Measurements from ENCODE around the gene LANCL2. TPM values are rescaled to one million over a fixed set of nuclear protein-coding genes. Genes with fewer than 3 reads are reported as not detected.
"Not testable (repeated sequence)": the region's sequence is repeated elsewhere in the genome, so short reads cannot be mapped to it uniquely, and the experiment has no call there.

The LANCL2 gene
- total and polyA plus RNA-seq, 7 donors, result 5.9 to 9.6 (median 8.3) TPM

GRCh38 chr7:55345292-55345691, 19.8 kb upstream of the LANCL2 start:
- Histone ChIP-seq H3K27ac (no peak overlapping the region), H3K4me1 (no peaks in the 10 kb centered on the region), H3K4me3 (no peak overlapping the region), H3K27me3 (peaks cover 0 to 5% (median 4%) of the 10 kb centered on the region in 3 donors), H3K36me3 (no peaks in the 10 kb centered on the region), H3K9me3 (no peaks in the 10 kb centered on the region)
- no peak for TF ChIP-seq POLR2A (IDR thresholded peaks at IDR 0.05)
- no peak for TF ChIP-seq EP300 (IDR thresholded peaks at IDR 0.05)
- no peak for TF ChIP-seq CTCF (IDR thresholded peaks at IDR 0.05)
- no peak for TF ChIP-seq POLR2AphosphoS5 (IDR thresholded peaks at IDR 0.05)
- no peak for DNase-seq
- intact Hi-C loops (cut with DNase I), result no loop called here
- WGBS, 2 donors, result 78 to 86% methylated on average over 22 of the region's 22 CpGs

- 68 to 73% methylated on average over 4 of the region's 4 CpGs for WGBS, 2 donors
- no peak for DNase-seq
- H3K27ac ChIP-seq, result no peak overlapping the region
- no peaks in the 10 kb centered on the region for H3K36me3 ChIP-seq
- H3K4me1 ChIP-seq, result no peaks in the 10 kb centered on the region
- H3K4me3 ChIP-seq, result no peak overlapping the region
- TF ChIP-seq POLR2AphosphoS5 (IDR thresholded peaks at IDR 0.05) (no peak), CTCF (IDR thresholded peaks at IDR 0.05) (no peak), POLR2A (IDR thresholded peaks at IDR 0.05) (no peak), EP300 (IDR thresholded peaks at IDR 0.05) (no peak)
- H3K9me3 ChIP-seq, result no peaks in the 10 kb centered on the region
- peaks cover 0 to 5% (median 4%) of the 10 kb centered on the region in 3 donors for H3K27me3 ChIP-seq
- intact Hi-C loops (cut with DNase I), result no loop called here
These were observed 16.6 kb upstream of the LANCL2 start for GRCh38 chr7:55348502-55348901.

GRCh38 chr7:55349121-55349520, 16.0 kb upstream of the LANCL2 start:
- no peak overlapping the region for H3K27ac ChIP-seq
- intact Hi-C loops (cut with DNase I), result no loop called here
- H3K4me1 ChIP-seq, result no peaks in the 10 kb centered on the region
- no peak overlapping the region for H3K4me3 ChIP-seq
- no peak for DNase-seq
- H3K36me3 ChIP-seq, result no peaks in the 10 kb centered on the region
- peaks cover 0 to 5% (median 4%) of the 10 kb centered on the region in 3 donors for H3K27me3 ChIP-seq
- no peaks in the 10 kb centered on the region for H3K9me3 ChIP-seq
- TF ChIP-seq POLR2A (IDR thresholded peaks at IDR 0.05) (no peak), POLR2AphosphoS5 (IDR thresholded peaks at IDR 0.05) (no peak), EP300 (IDR thresholded peaks at IDR 0.05) (no peak), CTCF (IDR thresholded peaks at IDR 0.05) (no peak)
- WGBS, 2 donors, result 50 to 85% methylated on average over 2 of the region's 2 CpGs

GRCh38 chr7:55350281-55350680, 14.9 kb upstream of the LANCL2 start:
- Histone ChIP-seq H3K9me3 (no peaks in the 10 kb centered on the region), H3K4me1 (no peaks in the 10 kb centered on the region), H3K27ac (no peak overlapping the region), H3K4me3 (no peak overlapping the region), H3K36me3 (no peaks in the 10 kb centered on the region), H3K27me3 (peaks cover 0 to 2% (median 0%) of the 10 kb centered on the region in 3 donors)
- TF ChIP-seq POLR2A (IDR thresholded peaks at IDR 0.05), result no peak
- no peak for TF ChIP-seq EP300 (IDR thresholded peaks at IDR 0.05)
- TF ChIP-seq CTCF (IDR thresholded peaks at IDR 0.05), result no peak
- TF ChIP-seq POLR2AphosphoS5 (IDR thresholded peaks at IDR 0.05), result no peak
- WGBS, 2 donors, result 79 to 83% methylated on average over 7 of the region's 7 CpGs
- no peak for DNase-seq
- intact Hi-C loops (cut with DNase I), result no loop called here

GRCh38 chr7:55351263-55351662, 13.9 kb upstream of the LANCL2 start:
- Histone ChIP-seq H3K4me1 (no peaks in the 10 kb centered on the region), H3K27ac (no peak overlapping the region), H3K27me3 (no peaks in the 10 kb centered on the region), H3K4me3 (no peak overlapping the region), H3K36me3 (no peaks in the 10 kb centered on the region), H3K9me3 (no peaks in the 10 kb centered on the region)
- DNase-seq, result no peak
- WGBS, 2 donors, result 25 to 59% methylated on average over 3 of the region's 3 CpGs
- intact Hi-C loops (cut with DNase I), result no loop called here
- TF ChIP-seq POLR2AphosphoS5 (IDR thresholded peaks at IDR 0.05) (no peak), CTCF (IDR thresholded peaks at IDR 0.05) (no peak), POLR2A (IDR thresholded peaks at IDR 0.05) (no peak), EP300 (IDR thresholded peaks at IDR 0.05) (no peak)

GRCh38 chr7:55352947-55353273, 12.2 kb upstream of the LANCL2 start:
- intact Hi-C loops (cut with DNase I); H3K9me3 ChIP-seq; H3K27ac ChIP-seq; H3K36me3 ChIP-seq; H3K4me3 ChIP-seq; DNase-seq; H3K27me3 ChIP-seq; H3K4me1 ChIP-seq: not testable (repeated sequence)
- 91 to 98% methylated on average over 6 of the region's 6 CpGs for WGBS, 2 donors
